H1 (cell line): Measurements from ENCODE around the gene PKN3. TPM values are rescaled to one million over a fixed set of nuclear protein-coding genes. Genes with fewer than 3 reads are reported as not detected.
A peak's percentile ranks its signal among the peaks of the same experiment; 100 is the strongest.

Experiments
- CTCF ChIA-PET: fragments of 300-600 bp; sonication (Branson Sonifier 250); formaldehyde crosslinking; loops from one replicate; lab custom pipeline; 2021; ENCODE audit not compliant: partially characterized antibody; lab: Charles Lee
- POLR2A ChIA-PET: fragments of 300-600 bp; sonication (Branson Sonifier 250); formaldehyde crosslinking; loops from one replicate; lab custom pipeline; 2021; ENCODE audit warnings: inconsistent platforms; ENCODE audit not compliant: partially characterized antibody; lab: Charles Lee
- DNase-seq, 2 experiments: peaks; one replicate each; pipeline versions ENCODE4 v3.0.0 to v3.0.0-alpha.2; 2010 to 2022; ENCODE audit warnings: low spot score in 2 of 2, low read depth in 1 of 2, mixed read lengths in 1 of 2
- FAIRE-seq: peaks from 2 replicates; lab custom pipeline; 2011; peaks lifted over from hg19 to GRCh38; lab: Jason Lieb, UNC
- H2AFZ ChIP-seq: 2 replicates; pipeline ENCODE4 v1.8.1; 2012; ENCODE audit warnings: low read length, inconsistent platforms
- H2AK5ac ChIP-seq: 2 replicates; pipeline ENCODE4 v1.6.1; 2013; ENCODE audit warnings: low read depth, low read length
- H2BK120ac ChIP-seq: replicated peaks from 2 replicates; pipeline ENCODE3; 2013; ENCODE audit warnings: low read depth, low read length, inconsistent platforms
- H2BK12ac ChIP-seq: 2 replicates; pipeline ENCODE4 v1.6.1; 2013; ENCODE audit warnings: low read depth, low read length
- H2BK15ac ChIP-seq: 2 replicates; pipeline ENCODE4 v1.6.1; 2013; ENCODE audit warnings: low read length
- H2BK20ac ChIP-seq: 2 replicates; pipeline ENCODE4 v1.6.1; 2013; ENCODE audit warnings: low read length
- H2BK5ac ChIP-seq: 2 replicates; pipeline ENCODE4 v1.6.1; 2013; ENCODE audit warnings: low read depth, low read length
- H3K14ac ChIP-seq: 2 replicates; pipeline ENCODE4 v1.6.1; 2013; ENCODE audit warnings: inconsistent platforms; ENCODE audit not compliant: insufficient read length
- H3K18ac ChIP-seq: 2 replicates; pipeline ENCODE4 v1.6.1; 2013; ENCODE audit warnings: low read length; ENCODE audit errors: extremely low read depth
- H3K23ac ChIP-seq: 2 replicates; pipeline ENCODE4 v1.6.1; 2013; ENCODE audit warnings: inconsistent platforms; ENCODE audit not compliant: insufficient read length
- H3K23me2 ChIP-seq: 2 replicates; pipeline ENCODE4 v1.6.1; 2013; ENCODE audit warnings: low read depth, low read length
- H3K27ac ChIP-seq: 2 replicates; pipeline ENCODE4 v1.6.1; 2011; ENCODE audit warnings: low read depth, low read length, inconsistent platforms
- H3K27me3 ChIP-seq, 4 experiments: replicated peaks in 1 of 4; 1 replicate in 1 of 4; 2 replicates in 3 of 4; pipeline versions ENCODE4 v1.6.1 to v1.8.1; 2011 to 2013; ENCODE audit warnings: low read length in 3 of 4, mild to moderate bottlenecking in 3 of 4, inconsistent platforms in 2 of 4, mixed read lengths in 2 of 4, moderate library complexity in 1 of 4; ENCODE audit not compliant: control insufficient read depth in 3 of 4, insufficient read depth in 3 of 4; ENCODE audit errors: extremely low read depth in 1 of 4
- H3K36me3 ChIP-seq, 4 experiments: 2 replicates each; pipeline versions ENCODE4 v1.6.1 to v1.8.1; 2011 to 2013; ENCODE audit warnings: mild to moderate bottlenecking in 4 of 4, low read length in 3 of 4, moderate library complexity in 2 of 4, control low read depth in 1 of 4, inconsistent platforms in 1 of 4; ENCODE audit not compliant: insufficient read depth in 4 of 4, control insufficient read depth in 2 of 4
- H3K4ac ChIP-seq: replicated peaks from 2 replicates; pipeline ENCODE3; 2013; ENCODE audit warnings: low read length, low read depth, mixed read lengths, inconsistent platforms; ENCODE audit not compliant: insufficient read length
- H3K4me1 ChIP-seq, 4 experiments: replicated peaks in 1 of 4; 1 replicate in 1 of 4; 2 replicates in 3 of 4; pipeline versions ENCODE4 v1.6.1 to v1.8.1; 2011 to 2013; ENCODE audit warnings: low read length in 3 of 4, inconsistent platforms in 2 of 4, mixed read lengths in 1 of 4; ENCODE audit not compliant: insufficient read depth in 4 of 4, control insufficient read depth in 3 of 4
- H3K4me2 ChIP-seq, 2 experiments: 2 replicates each; pipeline versions ENCODE4 v1.6.1 to v1.8.1; 2011 to 2013; ENCODE audit warnings: low read depth in 2 of 2, low read length in 2 of 2, control low read depth in 1 of 2, inconsistent platforms in 1 of 2, mild to moderate bottlenecking in 1 of 2; ENCODE audit not compliant: insufficient read depth in 1 of 2
- H3K4me3 ChIP-seq, 4 experiments: fragments of 200-600, 300-600 bp in 1 of 4; sonication (generic), shearing (Covaris generic), sonication (Bioruptor Twin) in 1 of 4; 2 replicates each; pipeline versions ENCODE4 v1.5.1 to v1.8.1; 2011 to 2016; ENCODE audit warnings: low read length in 4 of 4, low read depth in 3 of 4, control low read depth in 2 of 4, inconsistent platforms in 2 of 4, mild to moderate bottlenecking in 2 of 4, mixed read lengths in 1 of 4, moderate library complexity in 1 of 4; ENCODE audit not compliant: insufficient read depth in 2 of 4; ENCODE audit errors: extremely low read depth in 1 of 4
- H3K56ac ChIP-seq: replicated peaks from 2 replicates; pipeline ENCODE3; 2013; ENCODE audit warnings: low read depth, mild to moderate bottlenecking, mixed read lengths, low read length, inconsistent platforms; ENCODE audit not compliant: insufficient read length
- H3K79me1 ChIP-seq: 2 replicates; pipeline ENCODE4 v1.6.1; 2013; ENCODE audit warnings: low read depth, low read length, control low read depth
- H3K79me2 ChIP-seq, 2 experiments: 2 replicates each; pipeline versions ENCODE4 v1.6.1 to v1.8.1; 2012 to 2013; ENCODE audit warnings: low read length in 2 of 2, mild to moderate bottlenecking in 2 of 2, inconsistent platforms in 1 of 2; ENCODE audit not compliant: insufficient read depth in 2 of 2, control insufficient read depth in 1 of 2
- H3K9ac ChIP-seq, 4 experiments: replicated peaks in 1 of 4; 1 replicate in 1 of 4; 2 replicates in 3 of 4; pipeline versions ENCODE4 v1.6.1 to v1.8.1; 2011 to 2013; ENCODE audit warnings: low read depth in 3 of 4, low read length in 3 of 4, control low read depth in 2 of 4, mild to moderate bottlenecking in 2 of 4, moderate library complexity in 2 of 4, inconsistent platforms in 1 of 4; ENCODE audit errors: extremely low read depth in 1 of 4
- H3K9me3 ChIP-seq, 2 experiments: 2 replicates each; pipeline versions ENCODE4 v1.6.1 to v1.8.1; 2012 to 2013; ENCODE audit warnings: mild to moderate bottlenecking in 2 of 2, moderate library complexity in 2 of 2, control low read depth in 1 of 2, inconsistent platforms in 1 of 2, low read depth in 1 of 2, low read length in 1 of 2, mixed read lengths in 1 of 2; ENCODE audit not compliant: insufficient read depth in 2 of 2
- H4K20me1 ChIP-seq, 2 experiments: replicated peaks in 1 of 2; 2 replicates each; pipeline versions ENCODE3 to v1.8.1; 2011 to 2013; ENCODE audit warnings: inconsistent platforms in 2 of 2, low read length in 2 of 2, mild to moderate bottlenecking in 1 of 2; ENCODE audit not compliant: insufficient read depth in 2 of 2, control insufficient read depth in 1 of 2
- H4K5ac ChIP-seq: 2 replicates; pipeline ENCODE4 v1.6.1; 2013; ENCODE audit warnings: low read length, low read depth, mixed read lengths, inconsistent platforms; ENCODE audit not compliant: insufficient read length
- H4K8ac ChIP-seq: 2 replicates; pipeline ENCODE4 v1.8.0; 2013; ENCODE audit warnings: mild to moderate bottlenecking, moderate library complexity, low read length, inconsistent platforms; ENCODE audit not compliant: insufficient read depth; ENCODE audit errors: extremely low read depth
- H4K91ac ChIP-seq: replicated peaks from 2 replicates; pipeline ENCODE3; 2013; ENCODE audit warnings: low read length, mixed read lengths, inconsistent platforms; ENCODE audit not compliant: insufficient read length
- CEBPB ChIP-seq: IDR thresholded peaks from 2 replicates; pipeline ENCODE4 v1.6.1; 2012; ENCODE audit warnings: low read depth, low read length
- HDAC2 ChIP-seq, 2 experiments: fragments of 300-600 bp in 1 of 2; sonication (generic) in 1 of 2; IDR thresholded peaks; 2 replicates each; pipeline ENCODE4 v1.6.1; 2011 to 2012; ENCODE audit warnings: low read depth in 2 of 2, low read length in 2 of 2, mild to moderate bottlenecking in 2 of 2, moderate library complexity in 2 of 2, borderline replicate concordance in 1 of 2, inconsistent platforms in 1 of 2
- WGBS, 2 experiments: shearing (Covaris generic) in 1 of 2; methylation state at CpG; one replicate each; pipeline versions ENCODE4 v1.1.6 to v1.1.7; 2013 to 2015; ENCODE audit warnings: low lambda C conversion rate in 2 of 2, mixed read lengths in 2 of 2, inconsistent platforms in 1 of 2, low coverage in 1 of 2, missing lambda C conversion rate in 1 of 2; ENCODE audit not compliant: insufficient replicate concordance in 2 of 2, insufficient coverage in 1 of 2, insufficient read length in 1 of 2; ENCODE audit errors: extremely low coverage in 1 of 2, missing lambda C conversion rate in 1 of 2; 5-methylcytosine and 5-hydroxymethylcytosine counted together
- polyA plus RNA-seq, 7 experiments: library from polyadenylated mRNA; depleted of rRNA in 3 of 7; stranded (reverse) in 5 of 7; unstranded in 2 of 7; fragments of >200 nt in 5 of 7; fragments of 200-250 nt in 2 of 7; gene quantifications; 1 replicate in 5 of 7; 2 replicates in 1 of 7; 4 replicates in 1 of 7; pipeline versions ENCODE4 v1.2.1 to v1.2.3, GENCODE V29; 2011 to 2013; ENCODE audit warnings: missing spikeins in 2 of 7, mixed read lengths in 2 of 7
- total RNA-seq: library from RNA; stranded (reverse); fragmentation: NEBNext Ultra II Directional; extraction: Animal tissue kit (Norgen Biotek cat#: 25700); gene quantifications from 2 replicates; pipeline ENCODE4 v1.2.1, GENCODE V29; 2021

The PKN3 gene
- total and polyA plus RNA-seq, 2 of the 8 experiments (the other 6 are each of a cell fraction or from before 2014, with no cell fraction given): 15.7 to 16.3 TPM

DNA sequence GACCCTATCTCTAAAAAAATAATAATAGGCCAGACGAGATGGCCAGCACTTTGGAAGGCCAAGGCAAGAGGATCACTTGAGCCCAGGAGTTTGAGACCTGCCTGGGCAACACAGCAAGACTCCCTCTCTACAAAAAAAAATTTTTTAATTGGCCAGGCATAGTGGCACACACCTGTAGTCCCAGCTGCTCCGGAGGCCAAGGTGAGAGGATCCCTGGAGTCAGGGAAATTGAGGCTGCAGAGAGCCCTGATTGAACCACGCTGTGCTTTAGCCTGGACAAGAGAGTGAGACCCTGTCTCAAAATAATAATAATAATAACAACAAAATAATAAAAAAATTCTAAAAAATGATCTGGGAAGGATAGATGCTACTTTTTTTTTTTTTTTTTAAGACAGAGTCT lies 44.5 kb upstream of the PKN3 start:
- Histone ChIP-seq H4K8ac (no peak overlapping the region), H2AFZ (no peak overlapping the region), H2BK120ac (no peak overlapping the region), H3K23ac (no peak overlapping the region), H3K27me3 (no peaks in the 10 kb centered on the region), H2BK15ac (no peak overlapping the region), H4K91ac (no peak overlapping the region), H4K20me1 (peaks cover 0 to 2% of the 10 kb centered on the region in 2 experiments), H2BK12ac (peak overlapping the region; percentile 90), H2BK5ac (no peak overlapping the region), H3K27ac (no peak overlapping the region), H2AK5ac (no peak overlapping the region), H3K14ac (no peak overlapping the region), H3K4me2 (no peak overlapping the region; a peak in 1 of 4 replicates), H3K36me3 (peaks cover 0 to 9% (median 0%) of the 10 kb centered on the region in 4 experiments; a peak in 1 of 8 replicates), H3K9ac (no peak overlapping the region), H3K4ac (no peak overlapping the region), H3K56ac (no peak overlapping the region), H3K79me1 (no peaks in the 10 kb centered on the region; the same call in 1 of the 2 replicates), H4K5ac (no peak overlapping the region), H3K4me1 (no peaks in the 10 kb centered on the region; a peak in 2 of 7 replicates), H3K4me3 (no peak overlapping the region), H3K9me3 (no peaks in the 10 kb centered on the region), H3K79me2 (no peaks in the 10 kb centered on the region), H2BK20ac (no peak overlapping the region), H3K23me2 (peaks cover 4% of the 10 kb centered on the region; the same call in 1 of the 2 replicates), H3K18ac (no peak overlapping the region)
- FAIRE-seq (no peak), DNase-seq (no peak)
- ChIA-PET POLR2A (interaction anchor here (1.2 to 43.1 kb wide), 2 partner anchors 12 to 38 kb away, joined by 4 to 1197 read pairs; partner anchors contain the start of genes PKN3 and SET), CTCF (interaction anchor here (0.7 to 1.2 kb wide), 2 partner anchors 12 to 15 kb away, joined by 3 to 4 read pairs; no protein-coding TSS in a partner anchor)
- TF ChIP-seq HDAC2 (IDR thresholded peaks at IDR 0.05; ENCODE audit: borderline replicate concordance in 1 of 2, low read depth in 2 of 2, low read length in 2 of 2) (0 out of 4 replicates have a peak, but pooled peaks of 1 of the 2 experiments have one; percentile 14), CEBPB (no peak)
- 92% methylated on average over 3 of the region's 3 CpGs; no CpG with 5 or more reads in 1 of the 2 experiments for WGBS, 2 experiments
